HL-60 (cell line): ENCODE results near the gene PGD.
"Not testable (repeated sequence)": the region's sequence is repeated elsewhere in the genome, so short reads cannot be mapped to it uniquely, and the experiment has no call there.

Experiments
- DNase-seq, 2 experiments: peaks; one replicate each; pipeline ENCODE4 v3.0.0-alpha.2; 2010 to 2020; ENCODE audit warnings: low read depth in 1 of 2, low spot score in 1 of 2
- H3K27ac ChIP-seq: fragments of 250-450 bp; sonication (Bioruptor Pico); replicated peaks from 2 replicates; pipeline ENCODE4 v1.5.1; 2020; ENCODE audit warnings: mild to moderate bottlenecking, moderate library complexity
- H3K27me3 ChIP-seq: fragments of 250-450 bp; sonication (Bioruptor Pico); 2 replicates; pipeline ENCODE4 v1.5.1; 2021; ENCODE audit warnings: mild to moderate bottlenecking, moderate library complexity; ENCODE audit not compliant: insufficient read depth, poor library complexity, severe bottlenecking
- H3K4me3 ChIP-seq: replicated peaks from 2 replicates; pipeline ENCODE4 v1.5.1; 2011; ENCODE audit warnings: mild to moderate bottlenecking, control low read depth, low read length; ENCODE audit not compliant: insufficient read depth
- CTCF ChIP-seq: IDR thresholded peaks from one replicate; pipeline ENCODE4 v1.5.1; 2011; ENCODE audit warnings: low read length, control low read depth, inconsistent platforms; ENCODE audit not compliant: insufficient read depth
- GABPA ChIP-seq: IDR thresholded peaks from 2 replicates; pipeline ENCODE4 v1.6.1; 2012; ENCODE audit warnings: low read depth
- POLR2AphosphoS5 ChIP-seq: IDR thresholded peaks from 2 replicates; pipeline ENCODE4 v1.6.1; 2012; ENCODE audit warnings: low read depth
- SPI1 ChIP-seq: IDR thresholded peaks from 2 replicates; pipeline ENCODE4 v1.6.1; 2012; ENCODE audit warnings: low read depth, mild to moderate bottlenecking, borderline replicate concordance
- TF ChIP-seq, protein P1 (sequence below): IDR thresholded peaks from 2 replicates; pipeline ENCODE4 v1.6.1; 2012; ENCODE audit warnings: low read depth; ENCODE audit not compliant: insufficient replicate concordance

PGD gene

GRCh38 chr1:10415211-10415930 lies 16.5 kb downstream of the PGD start:
- H3K27ac ChIP-seq, result peak overlapping the region; percentile 74
- TF ChIP-seq SPI1 (peak; percentile 52; the same call in 1 of the 2 replicates), GABPA (peak; percentile 14; the same call in 1 of the 2 replicates), CTCF (no peak), POLR2AphosphoS5 (peak; percentile 87)
- DNase-seq, result peak; percentile 93 to 97
- no peak overlapping the region for H3K4me3 ChIP-seq
- H3K27me3 ChIP-seq, result no peaks in the 10 kb centered on the region

DNA sequence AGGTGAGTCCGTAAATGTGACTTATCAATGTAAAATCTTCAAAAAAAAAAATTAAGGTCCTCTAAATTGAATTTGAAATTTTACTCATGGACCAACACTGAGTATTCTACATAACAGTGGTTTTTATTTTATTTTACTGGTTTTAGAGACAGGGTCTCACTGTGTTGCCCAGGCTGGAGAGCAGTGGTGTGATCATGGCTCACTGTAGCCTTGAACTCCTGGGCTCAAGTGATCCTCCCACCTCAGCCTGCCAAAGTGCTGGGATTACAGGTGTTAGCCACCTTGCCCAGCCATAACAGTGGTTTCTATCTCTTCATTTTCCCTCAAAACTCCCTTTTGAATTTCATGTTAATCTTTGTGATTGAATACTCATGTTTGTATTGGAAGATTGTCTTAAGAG lies 17.1 kb downstream of the PGD start:
- not testable (repeated sequence) for DNase-seq, H3K4me3 ChIP-seq, H3K27me3 ChIP-seq
- peak overlapping the region; percentile 74 for H3K27ac ChIP-seq

GRCh38 chr1:10418741-10419140 lies 19.9 kb downstream of the PGD start:
- not testable (repeated sequence) for H3K27ac ChIP-seq, DNase-seq

DNA sequence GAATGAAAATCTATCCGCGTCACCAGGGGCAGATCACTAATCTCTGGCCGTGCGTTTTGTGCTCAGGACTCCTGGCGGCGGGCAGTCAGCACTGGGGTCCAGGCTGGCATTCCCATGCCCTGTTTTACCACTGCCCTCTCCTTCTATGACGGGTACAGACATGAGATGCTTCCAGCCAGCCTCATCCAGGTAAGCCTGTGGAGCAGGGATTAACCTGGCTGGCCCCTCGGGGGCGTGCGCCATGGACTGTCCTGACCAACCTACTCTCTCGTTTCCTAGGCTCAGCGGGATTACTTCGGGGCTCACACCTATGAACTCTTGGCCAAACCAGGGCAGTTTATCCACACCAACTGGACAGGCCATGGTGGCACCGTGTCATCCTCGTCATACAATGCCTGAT lies 20.5 kb downstream of the PGD start:
- TF ChIP-seq SPI1 (no peak), CTCF (no peak), GABPA (no peak), POLR2AphosphoS5 (no peak)
- TF ChIP-seq, protein P1, sequence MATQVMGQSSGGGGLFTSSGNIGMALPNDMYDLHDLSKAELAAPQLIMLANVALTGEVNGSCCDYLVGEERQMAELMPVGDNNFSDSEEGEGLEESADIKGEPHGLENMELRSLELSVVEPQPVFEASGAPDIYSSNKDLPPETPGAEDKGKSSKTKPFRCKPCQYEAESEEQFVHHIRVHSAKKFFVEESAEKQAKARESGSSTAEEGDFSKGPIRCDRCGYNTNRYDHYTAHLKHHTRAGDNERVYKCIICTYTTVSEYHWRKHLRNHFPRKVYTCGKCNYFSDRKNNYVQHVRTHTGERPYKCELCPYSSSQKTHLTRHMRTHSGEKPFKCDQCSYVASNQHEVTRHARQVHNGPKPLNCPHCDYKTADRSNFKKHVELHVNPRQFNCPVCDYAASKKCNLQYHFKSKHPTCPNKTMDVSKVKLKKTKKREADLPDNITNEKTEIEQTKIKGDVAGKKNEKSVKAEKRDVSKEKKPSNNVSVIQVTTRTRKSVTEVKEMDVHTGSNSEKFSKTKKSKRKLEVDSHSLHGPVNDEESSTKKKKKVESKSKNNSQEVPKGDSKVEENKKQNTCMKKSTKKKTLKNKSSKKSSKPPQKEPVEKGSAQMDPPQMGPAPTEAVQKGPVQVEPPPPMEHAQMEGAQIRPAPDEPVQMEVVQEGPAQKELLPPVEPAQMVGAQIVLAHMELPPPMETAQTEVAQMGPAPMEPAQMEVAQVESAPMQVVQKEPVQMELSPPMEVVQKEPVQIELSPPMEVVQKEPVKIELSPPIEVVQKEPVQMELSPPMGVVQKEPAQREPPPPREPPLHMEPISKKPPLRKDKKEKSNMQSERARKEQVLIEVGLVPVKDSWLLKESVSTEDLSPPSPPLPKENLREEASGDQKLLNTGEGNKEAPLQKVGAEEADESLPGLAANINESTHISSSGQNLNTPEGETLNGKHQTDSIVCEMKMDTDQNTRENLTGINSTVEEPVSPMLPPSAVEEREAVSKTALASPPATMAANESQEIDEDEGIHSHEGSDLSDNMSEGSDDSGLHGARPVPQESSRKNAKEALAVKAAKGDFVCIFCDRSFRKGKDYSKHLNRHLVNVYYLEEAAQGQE, result no peak
- no peak for DNase-seq
- no peak overlapping the region for H3K27ac ChIP-seq
- no peak overlapping the region for H3K4me3 ChIP-seq
- no peaks in the 10 kb centered on the region for H3K27me3 ChIP-seq

More at GRCh38 chr1:10418741-10419140, 19.9 kb downstream of the PGD start:
- not testable (repeated sequence) for H3K4me3 ChIP-seq, H3K27me3 ChIP-seq

DNA sequence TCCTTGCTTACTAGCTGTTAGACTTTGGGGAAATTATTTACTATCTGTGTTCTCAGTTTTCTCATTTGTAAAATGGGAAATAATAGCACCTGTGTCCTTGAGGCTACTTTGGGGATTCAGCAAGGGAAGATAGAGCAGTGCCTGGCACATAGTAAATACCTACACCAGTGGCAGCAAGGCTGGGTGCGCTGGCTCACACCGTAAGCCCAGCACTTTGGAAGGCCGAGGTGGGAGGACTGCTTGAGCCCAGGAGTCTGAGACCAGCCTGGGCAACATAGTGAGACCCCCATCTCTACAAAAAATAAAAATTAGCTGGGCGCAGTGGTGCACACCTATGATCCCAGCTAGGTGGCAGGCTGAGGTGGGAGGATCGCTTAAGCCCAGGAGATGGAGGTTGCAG lies 22.8 kb downstream of the PGD start:
- TF ChIP-seq CTCF, result no peak
- TF ChIP-seq GABPA, result no peak
- TF ChIP-seq POLR2AphosphoS5, result no peak
- TF ChIP-seq, protein P1, result no peak
- TF ChIP-seq SPI1, result no peak
- no peaks in the 10 kb centered on the region for H3K27me3 ChIP-seq
- no peak overlapping the region for H3K27ac ChIP-seq
- DNase-seq, result no peak
- no peak overlapping the region for H3K4me3 ChIP-seq
